Skeletal muscle satellite cell (primary cell): Measurements from ENCODE around the gene ZNF253.
"Not testable (repeated sequence)": the region's sequence is repeated elsewhere in the genome, so short reads cannot be mapped to it uniquely, and the experiment has no call there.

Source experiments
- H3K27me3 ChIP-seq: 2 replicates; pipeline ENCODE4 v1.7.0; 2013; ENCODE audit warnings: low read length; ENCODE audit not compliant: control insufficient read depth, insufficient read depth
- H3K36me3 ChIP-seq: 2 replicates; pipeline ENCODE4 v1.7.0; 2013; ENCODE audit warnings: mild to moderate bottlenecking, control low read depth, low read length; ENCODE audit not compliant: insufficient read depth
- H3K4me1 ChIP-seq: 2 replicates; pipeline ENCODE4 v1.7.0; 2013; ENCODE audit warnings: low read length; ENCODE audit not compliant: control insufficient read depth, insufficient read depth
- H3K4me2 ChIP-seq: 2 replicates; pipeline ENCODE4 v1.7.0; 2013; ENCODE audit warnings: mild to moderate bottlenecking, low read length
- H3K4me3 ChIP-seq: 2 replicates; pipeline ENCODE4 v1.7.0; 2013; ENCODE audit warnings: low read length
- H3K9ac ChIP-seq: 2 replicates; pipeline ENCODE4 v1.7.0; 2013; ENCODE audit warnings: mild to moderate bottlenecking, low read depth, low read length, moderate library complexity
- H3K9me3 ChIP-seq: replicated peaks from 2 replicates; pipeline ENCODE4 v1.7.0; 2013; ENCODE audit warnings: mild to moderate bottlenecking, control low read depth, low read length

The ZNF253 gene

DNA sequence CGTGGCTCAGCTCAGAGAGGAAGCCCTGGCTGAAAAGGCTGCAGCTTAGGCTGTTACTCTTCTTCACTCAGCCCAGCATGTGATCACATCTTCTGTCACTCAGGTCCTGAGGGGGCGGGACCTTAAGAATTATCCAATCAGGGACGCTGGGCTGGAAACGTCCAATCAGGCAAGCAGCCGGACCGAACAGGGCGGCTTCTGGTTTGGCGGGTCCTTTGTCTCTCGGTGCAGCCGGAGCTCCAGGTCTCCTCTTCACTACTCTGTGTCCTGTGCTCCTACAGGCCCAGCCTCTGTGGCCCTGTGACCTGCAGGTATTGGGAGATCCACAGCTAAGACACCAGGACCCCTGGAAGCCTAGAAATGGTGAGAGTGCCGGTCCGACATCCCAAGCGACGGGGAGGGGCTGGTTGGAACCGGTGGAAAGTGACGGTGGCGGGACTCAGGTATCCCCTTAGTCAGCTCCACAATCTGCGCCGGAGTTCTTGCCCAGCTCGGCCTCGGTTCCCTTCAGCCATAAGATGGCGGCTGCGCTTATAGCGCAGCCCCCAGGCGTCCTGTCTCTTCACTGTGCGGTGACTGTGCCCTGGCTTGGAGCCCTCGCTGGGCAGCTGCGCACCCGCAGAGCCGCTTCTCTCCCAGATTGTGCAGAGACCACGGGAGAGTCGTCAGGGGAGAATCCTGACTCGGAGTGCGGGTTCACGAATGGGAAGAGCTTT is 35.2 kb downstream of the ZNF253 start, which contains the start of gene ZNF93:
Gene ZNF93, plus strand, starts transcription at position 218 of the 716 bp plus-strand sequence. Its CDS starts 143 bp downstream, at position 361.
- no peaks in the 10 kb centered on the region for H3K4me1 ChIP-seq
- H3K9me3 ChIP-seq, result peaks cover 24% of the 10 kb centered on the region
- peak within 1 kb of the TSS; percentile 90 for H3K4me3 ChIP-seq
- H3K9ac ChIP-seq, result peak within 1 kb of the TSS; percentile 83
- H3K4me2 ChIP-seq, result peak within 1 kb of the TSS; percentile 90
- no peaks in the 10 kb centered on the region for H3K27me3 ChIP-seq
- no peaks in the 10 kb centered on the region for H3K36me3 ChIP-seq

DNA sequence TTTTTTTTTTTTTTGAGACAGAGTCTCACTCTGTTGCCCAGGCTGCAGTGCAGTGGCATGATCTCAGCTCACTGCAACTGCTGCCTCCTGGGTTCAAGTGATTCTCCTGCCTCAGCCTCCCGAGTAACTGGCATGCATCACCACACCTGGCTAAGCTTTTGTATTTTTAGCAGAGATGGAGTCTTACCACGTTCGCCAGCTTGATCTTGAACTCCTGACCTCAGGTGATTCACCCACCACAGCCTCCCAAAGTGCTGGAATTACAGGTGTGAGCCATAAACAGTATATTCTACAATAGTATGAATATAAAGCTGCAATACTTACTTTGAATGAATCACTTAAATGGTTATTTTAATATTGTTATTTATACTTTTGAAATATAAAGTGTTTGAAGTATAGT is 41.9 kb downstream of the ZNF253 start:
- H3K27me3 ChIP-seq, H3K4me2 ChIP-seq, H3K4me3 ChIP-seq, H3K9me3 ChIP-seq, H3K36me3 ChIP-seq, H3K4me1 ChIP-seq, H3K9ac ChIP-seq: not testable (repeated sequence)

DNA sequence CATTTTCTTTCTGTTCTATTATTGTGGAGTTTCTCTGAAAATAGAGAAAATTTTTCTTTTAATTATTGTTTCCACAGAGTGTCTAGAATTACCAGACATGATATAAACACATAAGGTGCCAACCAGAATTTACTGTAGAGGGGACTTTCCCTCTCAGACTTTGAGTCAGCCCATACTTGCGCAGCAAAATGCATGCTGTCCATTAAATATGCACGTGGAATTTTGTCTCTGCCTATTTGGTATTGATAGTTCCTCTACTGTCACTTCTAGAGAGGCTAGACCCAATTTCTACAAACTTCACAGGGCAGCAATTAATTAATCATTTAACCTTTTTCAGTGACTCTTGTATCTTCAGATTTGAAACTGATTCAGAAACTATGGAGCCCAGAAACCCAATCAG is 44.0 kb downstream of the ZNF253 start:
- H3K4me1 ChIP-seq, result no peaks in the 10 kb centered on the region
- H3K9me3 ChIP-seq, result peaks cover 4% of the 10 kb centered on the region
- H3K4me2 ChIP-seq, result no peak overlapping the region
- H3K4me3 ChIP-seq, result no peak overlapping the region
- no peak overlapping the region for H3K9ac ChIP-seq
- H3K27me3 ChIP-seq, result no peaks in the 10 kb centered on the region
- H3K36me3 ChIP-seq, result peaks cover 7% of the 10 kb centered on the region

DNA sequence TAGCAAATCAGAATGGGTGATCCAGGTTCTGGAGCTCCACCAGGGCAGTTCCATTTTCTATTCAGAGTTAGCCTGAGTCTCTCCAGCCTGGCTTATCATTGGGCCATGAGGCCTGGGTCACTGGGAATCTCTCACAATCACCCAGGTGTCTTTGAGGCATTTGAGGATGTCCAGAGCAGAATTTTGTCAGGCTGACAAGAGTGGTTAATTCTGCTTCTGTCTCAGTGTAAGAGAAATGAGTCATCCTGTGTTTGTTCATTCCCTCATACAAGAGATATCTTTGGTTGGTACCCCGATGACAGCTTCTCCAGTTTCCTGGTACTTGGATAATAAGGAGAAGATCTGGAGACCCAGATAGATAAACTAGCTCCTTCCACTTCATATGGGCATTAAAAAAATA is 45.5 kb downstream of the ZNF253 start:
- Histone ChIP-seq H3K4me1 (no peaks in the 10 kb centered on the region), H3K27me3 (no peaks in the 10 kb centered on the region), H3K9me3 (no peaks in the 10 kb centered on the region), H3K4me2 (no peak overlapping the region), H3K36me3 (peaks cover 9% of the 10 kb centered on the region), H3K4me3 (no peak overlapping the region), H3K9ac (no peak overlapping the region)

DNA sequence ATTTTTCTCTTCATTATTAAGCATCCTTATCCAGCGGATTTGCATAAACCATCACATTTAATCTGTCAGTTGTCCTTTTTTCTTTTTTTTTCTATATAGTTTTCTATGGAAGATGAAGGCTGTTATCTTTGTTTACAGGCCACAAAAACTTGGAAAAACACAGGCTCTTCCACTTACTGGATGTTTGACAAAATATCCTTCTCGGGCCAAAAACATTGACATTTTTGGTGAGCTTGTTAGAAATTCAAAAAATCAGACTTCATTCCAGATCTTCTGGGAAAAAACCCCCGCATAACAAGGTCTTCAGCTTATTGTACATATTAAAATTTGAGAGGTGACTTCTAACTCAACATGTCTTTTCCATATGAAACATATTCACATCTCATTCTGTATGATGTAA is 48.9 kb downstream of the ZNF253 start:
- Histone ChIP-seq H3K27me3 (no peaks in the 10 kb centered on the region), H3K4me1 (no peaks in the 10 kb centered on the region), H3K4me2 (no peak overlapping the region), H3K9ac (no peak overlapping the region), H3K4me3 (no peak overlapping the region), H3K9me3 (no peaks in the 10 kb centered on the region), H3K36me3 (peaks cover 2% of the 10 kb centered on the region)

DNA sequence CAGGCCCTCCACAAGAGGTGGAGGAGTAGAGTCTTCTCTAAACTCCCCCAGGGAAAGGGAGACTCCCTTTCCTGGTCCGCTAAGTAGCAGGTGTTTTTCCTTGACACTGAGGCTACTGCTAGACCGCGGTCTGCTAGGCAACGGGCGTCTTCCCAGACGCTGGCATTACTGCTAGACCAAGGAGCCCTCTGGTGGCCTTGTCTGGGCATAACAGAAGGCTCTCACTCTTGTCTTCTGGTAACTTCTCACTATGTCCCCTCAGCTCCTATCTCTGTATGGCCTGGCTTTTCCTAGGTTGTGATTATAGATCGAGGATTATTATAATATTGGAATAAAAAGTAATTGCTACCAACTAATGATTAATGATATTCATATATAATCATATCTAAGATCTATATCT is 64.7 kb downstream of the ZNF253 start:
- H3K9me3 ChIP-seq, result peaks cover 31% of the 10 kb centered on the region
- not testable (repeated sequence) for H3K4me2 ChIP-seq, H3K9ac ChIP-seq

DNA sequence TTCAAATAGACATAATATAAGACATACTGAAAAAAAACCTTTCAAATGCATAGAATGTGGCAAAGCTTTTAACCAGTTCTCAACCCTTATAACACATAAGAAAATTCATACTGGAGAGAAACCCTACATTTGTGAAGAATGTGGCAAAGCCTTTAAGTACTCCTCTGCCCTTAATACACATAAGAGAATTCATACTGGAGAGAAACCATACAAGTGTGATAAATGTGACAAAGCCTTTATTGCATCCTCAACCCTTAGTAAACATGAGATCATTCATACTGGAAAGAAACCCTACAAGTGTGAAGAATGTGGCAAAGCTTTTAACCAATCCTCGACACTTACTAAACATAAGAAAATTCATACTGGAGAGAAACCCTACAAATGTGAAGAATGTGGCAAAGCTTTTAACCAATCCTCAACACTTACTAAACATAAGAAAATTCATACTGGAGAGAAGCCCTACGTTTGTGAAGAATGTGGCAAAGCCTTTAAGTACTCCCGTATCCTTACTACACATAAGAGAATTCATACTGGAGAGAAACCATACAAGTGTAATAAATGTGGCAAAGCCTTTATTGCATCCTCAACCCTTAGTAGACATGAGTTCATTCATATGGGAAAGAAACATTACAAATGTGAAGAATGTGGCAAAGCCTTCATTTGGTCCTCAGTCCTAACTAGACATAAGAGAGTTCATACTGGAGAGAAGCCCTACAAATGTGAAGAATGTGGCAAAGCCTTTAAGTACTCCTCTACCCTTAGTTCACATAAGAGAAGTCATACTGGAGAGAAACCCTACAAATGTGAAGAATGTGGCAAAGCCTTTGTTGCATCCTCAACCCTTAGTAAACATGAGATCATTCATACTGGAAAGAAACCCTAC is 68.0 kb downstream of the ZNF253 start:
- H3K9me3 ChIP-seq, result peaks cover 38% of the 10 kb centered on the region
- H3K9ac ChIP-seq, H3K4me1 ChIP-seq, H3K4me3 ChIP-seq, H3K27me3 ChIP-seq, H3K4me2 ChIP-seq: not testable (repeated sequence)
- H3K36me3 ChIP-seq, result peaks cover 41% of the 10 kb centered on the region

More for the DNA sequence above, 64.7 kb downstream of the ZNF253 start:
- H3K4me1 ChIP-seq, H3K27me3 ChIP-seq, H3K4me3 ChIP-seq: not testable (repeated sequence)
- H3K36me3 ChIP-seq, result peaks cover 54% of the 10 kb centered on the region

DNA sequence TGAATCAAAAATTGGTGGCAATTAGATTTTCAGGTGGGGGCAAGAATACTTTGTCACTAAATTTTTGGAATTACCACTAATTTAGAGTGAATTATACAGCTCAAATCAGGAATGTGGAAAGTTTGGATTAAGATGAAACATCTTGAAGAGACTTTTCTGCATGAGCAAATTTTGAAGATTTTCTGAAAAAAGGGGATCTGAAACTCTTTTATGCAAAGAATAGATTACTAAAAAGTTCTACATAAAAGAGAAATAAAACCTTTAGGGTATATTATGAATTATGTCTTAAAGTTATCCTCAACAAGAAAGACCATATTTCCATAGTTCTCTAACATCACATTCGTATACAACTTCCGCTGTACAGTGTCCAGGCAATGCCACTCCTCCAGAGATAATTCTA is 71.7 kb downstream of the ZNF253 start:
- peaks cover 25% of the 10 kb centered on the region for H3K36me3 ChIP-seq
- H3K4me3 ChIP-seq, result no peak overlapping the region
- no peaks in the 10 kb centered on the region for H3K4me1 ChIP-seq
- H3K9me3 ChIP-seq, result peaks cover 40% of the 10 kb centered on the region
- H3K9ac ChIP-seq, result no peak overlapping the region
- no peak overlapping the region for H3K4me2 ChIP-seq
- H3K27me3 ChIP-seq, result no peaks in the 10 kb centered on the region

DNA sequence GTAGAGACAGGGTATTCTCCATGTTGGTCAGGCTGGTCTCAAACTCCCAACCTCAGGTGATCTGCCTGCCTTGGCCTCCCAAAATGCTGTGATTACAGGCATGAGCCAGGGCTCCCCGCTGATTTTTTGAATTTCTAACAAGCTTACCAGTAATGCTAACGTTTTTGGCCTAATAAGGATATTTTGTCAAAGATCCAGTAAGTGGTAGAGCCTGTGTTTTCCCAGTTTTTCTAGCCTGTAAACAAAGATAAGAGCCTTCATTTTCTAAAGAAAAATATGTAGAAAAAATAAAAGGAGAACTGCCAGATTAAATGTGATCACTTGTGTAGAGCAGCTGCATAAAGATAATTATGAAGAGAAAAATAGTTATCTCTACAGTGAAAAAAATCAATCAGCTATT is 72.8 kb downstream of the ZNF253 start:
- Histone ChIP-seq H3K36me3 (peaks cover 17% of the 10 kb centered on the region), H3K9me3 (peaks cover 30% of the 10 kb centered on the region), H3K9ac (no peak overlapping the region), H3K27me3 (no peaks in the 10 kb centered on the region), H3K4me2 (no peak overlapping the region), H3K4me3 (no peak overlapping the region), H3K4me1 (no peaks in the 10 kb centered on the region)

DNA sequence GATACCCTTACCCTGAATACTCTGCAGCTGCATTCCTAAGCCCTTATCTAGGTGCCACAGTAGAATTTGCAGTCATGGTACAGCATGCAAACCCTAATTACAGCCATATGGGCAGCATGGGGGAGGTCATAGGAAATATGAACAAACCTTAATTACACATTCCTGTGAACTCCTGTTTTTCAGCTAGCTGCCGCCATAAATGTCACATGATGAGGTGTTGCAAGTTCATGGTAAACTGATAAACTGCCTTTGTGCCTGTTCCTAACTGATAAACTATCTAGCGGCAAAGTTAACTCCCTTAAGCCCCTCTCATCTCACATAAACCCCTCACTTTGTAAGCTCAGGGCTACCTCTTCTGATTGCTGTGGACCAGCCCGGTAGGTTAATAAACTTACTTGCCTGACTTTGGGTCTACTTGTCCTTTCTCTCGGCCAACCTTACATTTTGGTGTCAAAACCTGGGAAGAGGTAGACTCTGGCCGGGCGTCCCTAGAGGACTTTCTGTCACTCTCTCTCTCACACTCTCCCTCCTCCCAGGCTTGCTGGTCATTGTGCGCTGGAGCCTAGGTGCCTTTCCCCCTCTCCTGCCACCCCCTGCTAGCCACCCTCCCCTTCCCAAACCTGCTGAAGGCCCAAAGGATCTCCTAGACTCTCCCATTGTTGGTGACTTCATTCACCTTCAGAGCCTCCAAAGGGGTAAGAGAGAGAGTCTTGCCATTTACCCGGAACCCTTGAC is 78.3 kb downstream of the ZNF253 start:
- Histone ChIP-seq H3K4me2 (no peak overlapping the region), H3K4me3 (no peak overlapping the region), H3K36me3 (no peaks in the 10 kb centered on the region), H3K27me3 (no peaks in the 10 kb centered on the region), H3K9ac (no peak overlapping the region), H3K9me3 (peaks cover 14% of the 10 kb centered on the region), H3K4me1 (no peaks in the 10 kb centered on the region)
